H1 (cell line): ENCODE data around the gene LTB. TPM values are rescaled to one million over a fixed set of nuclear protein-coding genes. Genes with fewer than 3 reads are reported as not detected.

Source experiments
- CTCF ChIA-PET: fragments of 300-600 bp; sonication (Branson Sonifier 250); formaldehyde crosslinking; loops from one replicate; lab custom pipeline; 2021; ENCODE audit not compliant: partially characterized antibody; lab: Charles Lee
- POLR2A ChIA-PET: fragments of 300-600 bp; sonication (Branson Sonifier 250); formaldehyde crosslinking; loops from one replicate; lab custom pipeline; 2021; ENCODE audit warnings: inconsistent platforms; ENCODE audit not compliant: partially characterized antibody; lab: Charles Lee
- DNase-seq, 2 experiments: peaks; one replicate each; pipeline versions ENCODE4 v3.0.0 to v3.0.0-alpha.2; 2010 to 2022; ENCODE audit warnings: low spot score in 2 of 2, low read depth in 1 of 2, mixed read lengths in 1 of 2
- FAIRE-seq: peaks from 2 replicates; lab custom pipeline; 2011; peaks lifted over from hg19 to GRCh38; lab: Jason Lieb, UNC
- H2AFZ ChIP-seq: 2 replicates; pipeline ENCODE4 v1.8.1; 2012; ENCODE audit warnings: low read length, inconsistent platforms
- H2AK5ac ChIP-seq: 2 replicates; pipeline ENCODE4 v1.6.1; 2013; ENCODE audit warnings: low read depth, low read length
- H2BK120ac ChIP-seq: replicated peaks from 2 replicates; pipeline ENCODE3; 2013; ENCODE audit warnings: low read depth, low read length, inconsistent platforms
- H2BK12ac ChIP-seq: 2 replicates; pipeline ENCODE4 v1.6.1; 2013; ENCODE audit warnings: low read depth, low read length
- H2BK15ac ChIP-seq: 2 replicates; pipeline ENCODE4 v1.6.1; 2013; ENCODE audit warnings: low read length
- H2BK20ac ChIP-seq: 2 replicates; pipeline ENCODE4 v1.6.1; 2013; ENCODE audit warnings: low read length
- H2BK5ac ChIP-seq: 2 replicates; pipeline ENCODE4 v1.6.1; 2013; ENCODE audit warnings: low read depth, low read length
- H3K14ac ChIP-seq: 2 replicates; pipeline ENCODE4 v1.6.1; 2013; ENCODE audit warnings: inconsistent platforms; ENCODE audit not compliant: insufficient read length
- H3K18ac ChIP-seq: 2 replicates; pipeline ENCODE4 v1.6.1; 2013; ENCODE audit warnings: low read length; ENCODE audit errors: extremely low read depth
- H3K23ac ChIP-seq: 2 replicates; pipeline ENCODE4 v1.6.1; 2013; ENCODE audit warnings: inconsistent platforms; ENCODE audit not compliant: insufficient read length
- H3K23me2 ChIP-seq: 2 replicates; pipeline ENCODE4 v1.6.1; 2013; ENCODE audit warnings: low read depth, low read length
- H3K27ac ChIP-seq: 2 replicates; pipeline ENCODE4 v1.6.1; 2011; ENCODE audit warnings: low read depth, low read length, inconsistent platforms
- H3K27me3 ChIP-seq, 4 experiments: replicated peaks in 1 of 4; 1 replicate in 1 of 4; 2 replicates in 3 of 4; pipeline versions ENCODE4 v1.6.1 to v1.8.1; 2011 to 2013; ENCODE audit warnings: low read length in 3 of 4, mild to moderate bottlenecking in 3 of 4, inconsistent platforms in 2 of 4, mixed read lengths in 2 of 4, moderate library complexity in 1 of 4; ENCODE audit not compliant: control insufficient read depth in 3 of 4, insufficient read depth in 3 of 4; ENCODE audit errors: extremely low read depth in 1 of 4
- H3K36me3 ChIP-seq, 4 experiments: 2 replicates each; pipeline versions ENCODE4 v1.6.1 to v1.8.1; 2011 to 2013; ENCODE audit warnings: mild to moderate bottlenecking in 4 of 4, low read length in 3 of 4, moderate library complexity in 2 of 4, control low read depth in 1 of 4, inconsistent platforms in 1 of 4; ENCODE audit not compliant: insufficient read depth in 4 of 4, control insufficient read depth in 2 of 4
- H3K4ac ChIP-seq: replicated peaks from 2 replicates; pipeline ENCODE3; 2013; ENCODE audit warnings: low read length, low read depth, mixed read lengths, inconsistent platforms; ENCODE audit not compliant: insufficient read length
- H3K4me1 ChIP-seq, 4 experiments: replicated peaks in 1 of 4; 1 replicate in 1 of 4; 2 replicates in 3 of 4; pipeline versions ENCODE4 v1.6.1 to v1.8.1; 2011 to 2013; ENCODE audit warnings: low read length in 3 of 4, inconsistent platforms in 2 of 4, mixed read lengths in 1 of 4; ENCODE audit not compliant: insufficient read depth in 4 of 4, control insufficient read depth in 3 of 4
- H3K4me2 ChIP-seq, 2 experiments: 2 replicates each; pipeline versions ENCODE4 v1.6.1 to v1.8.1; 2011 to 2013; ENCODE audit warnings: low read depth in 2 of 2, low read length in 2 of 2, control low read depth in 1 of 2, inconsistent platforms in 1 of 2, mild to moderate bottlenecking in 1 of 2; ENCODE audit not compliant: insufficient read depth in 1 of 2
- H3K4me3 ChIP-seq, 4 experiments: fragments of 200-600, 300-600 bp in 1 of 4; sonication (generic), shearing (Covaris generic), sonication (Bioruptor Twin) in 1 of 4; 2 replicates each; pipeline versions ENCODE4 v1.5.1 to v1.8.1; 2011 to 2016; ENCODE audit warnings: low read length in 4 of 4, low read depth in 3 of 4, control low read depth in 2 of 4, inconsistent platforms in 2 of 4, mild to moderate bottlenecking in 2 of 4, mixed read lengths in 1 of 4, moderate library complexity in 1 of 4; ENCODE audit not compliant: insufficient read depth in 2 of 4; ENCODE audit errors: extremely low read depth in 1 of 4
- H3K56ac ChIP-seq: replicated peaks from 2 replicates; pipeline ENCODE3; 2013; ENCODE audit warnings: low read depth, mild to moderate bottlenecking, mixed read lengths, low read length, inconsistent platforms; ENCODE audit not compliant: insufficient read length
- H3K79me1 ChIP-seq: 2 replicates; pipeline ENCODE4 v1.6.1; 2013; ENCODE audit warnings: low read depth, low read length, control low read depth
- H3K79me2 ChIP-seq, 2 experiments: 2 replicates each; pipeline versions ENCODE4 v1.6.1 to v1.8.1; 2012 to 2013; ENCODE audit warnings: low read length in 2 of 2, mild to moderate bottlenecking in 2 of 2, inconsistent platforms in 1 of 2; ENCODE audit not compliant: insufficient read depth in 2 of 2, control insufficient read depth in 1 of 2
- H3K9ac ChIP-seq, 4 experiments: replicated peaks in 1 of 4; 1 replicate in 1 of 4; 2 replicates in 3 of 4; pipeline versions ENCODE4 v1.6.1 to v1.8.1; 2011 to 2013; ENCODE audit warnings: low read depth in 3 of 4, low read length in 3 of 4, control low read depth in 2 of 4, mild to moderate bottlenecking in 2 of 4, moderate library complexity in 2 of 4, inconsistent platforms in 1 of 4; ENCODE audit errors: extremely low read depth in 1 of 4
- H3K9me3 ChIP-seq, 2 experiments: 2 replicates each; pipeline versions ENCODE4 v1.6.1 to v1.8.1; 2012 to 2013; ENCODE audit warnings: mild to moderate bottlenecking in 2 of 2, moderate library complexity in 2 of 2, control low read depth in 1 of 2, inconsistent platforms in 1 of 2, low read depth in 1 of 2, low read length in 1 of 2, mixed read lengths in 1 of 2; ENCODE audit not compliant: insufficient read depth in 2 of 2
- H4K20me1 ChIP-seq, 2 experiments: replicated peaks in 1 of 2; 2 replicates each; pipeline versions ENCODE3 to v1.8.1; 2011 to 2013; ENCODE audit warnings: inconsistent platforms in 2 of 2, low read length in 2 of 2, mild to moderate bottlenecking in 1 of 2; ENCODE audit not compliant: insufficient read depth in 2 of 2, control insufficient read depth in 1 of 2
- H4K5ac ChIP-seq: 2 replicates; pipeline ENCODE4 v1.6.1; 2013; ENCODE audit warnings: low read length, low read depth, mixed read lengths, inconsistent platforms; ENCODE audit not compliant: insufficient read length
- H4K8ac ChIP-seq: 2 replicates; pipeline ENCODE4 v1.8.0; 2013; ENCODE audit warnings: mild to moderate bottlenecking, moderate library complexity, low read length, inconsistent platforms; ENCODE audit not compliant: insufficient read depth; ENCODE audit errors: extremely low read depth
- H4K91ac ChIP-seq: replicated peaks from 2 replicates; pipeline ENCODE3; 2013; ENCODE audit warnings: low read length, mixed read lengths, inconsistent platforms; ENCODE audit not compliant: insufficient read length
- ATF2 ChIP-seq: IDR thresholded peaks from 2 replicates; pipeline ENCODE4 v1.6.1; 2012; ENCODE audit warnings: low read length, inconsistent platforms
- GTF2F1 ChIP-seq: IDR thresholded peaks from 2 replicates; pipeline ENCODE4 v1.6.1; 2012; ENCODE audit warnings: low read depth, low read length, improper control_type of control experiment, borderline replicate concordance
- MAFK ChIP-seq: IDR thresholded peaks from 2 replicates; pipeline ENCODE4 v1.6.1; 2012; ENCODE audit warnings: low read depth, mild to moderate bottlenecking, improper control_type of control experiment, low read length
- POLR2AphosphoS5 ChIP-seq: IDR thresholded peaks from 2 replicates; pipeline ENCODE4 v1.6.1; 2011; ENCODE audit warnings: low read depth, low read length
- WGBS, 2 experiments: shearing (Covaris generic) in 1 of 2; methylation state at CpG; one replicate each; pipeline versions ENCODE4 v1.1.6 to v1.1.7; 2013 to 2015; ENCODE audit warnings: low lambda C conversion rate in 2 of 2, mixed read lengths in 2 of 2, inconsistent platforms in 1 of 2, low coverage in 1 of 2, missing lambda C conversion rate in 1 of 2; ENCODE audit not compliant: insufficient replicate concordance in 2 of 2, insufficient coverage in 1 of 2, insufficient read length in 1 of 2; ENCODE audit errors: extremely low coverage in 1 of 2, missing lambda C conversion rate in 1 of 2; 5-methylcytosine and 5-hydroxymethylcytosine counted together
- polyA plus RNA-seq, 7 experiments: library from polyadenylated mRNA; depleted of rRNA in 3 of 7; stranded (reverse) in 5 of 7; unstranded in 2 of 7; fragments of >200 nt in 5 of 7; fragments of 200-250 nt in 2 of 7; gene quantifications; 1 replicate in 5 of 7; 2 replicates in 1 of 7; 4 replicates in 1 of 7; pipeline versions ENCODE4 v1.2.1 to v1.2.3, GENCODE V29; 2011 to 2013; ENCODE audit warnings: missing spikeins in 2 of 7, mixed read lengths in 2 of 7
- total RNA-seq: library from RNA; stranded (reverse); fragmentation: NEBNext Ultra II Directional; extraction: Animal tissue kit (Norgen Biotek cat#: 25700); gene quantifications from 2 replicates; pipeline ENCODE4 v1.2.1, GENCODE V29; 2021

LTB gene
- total and polyA plus RNA-seq, 2 of the 8 experiments (the other 6 are each of a cell fraction or from before 2014, with no cell fraction given), result 0.43 to 0.47 TPM

GRCh38 chr6:31559958-31560696 lies 22.1 kb downstream of the LTB start:
- WGBS, 2 experiments, result 88% methylated on average over 7 of the region's 7 CpGs; no CpG with 5 or more reads in 1 of the 2 experiments
- no peak for DNase-seq
- POLR2A ChIA-PET, result interaction anchor here (1.1 to 10.9 kb wide), 4 partner anchors 11 to 21 kb away, joined by 3 to 110 read pairs (median 6); partner anchors contain the start of genes DDX39B, LTB and TNF

More at GRCh38 chr6:31559958-31560696, 22.1 kb downstream of the LTB start:
- Histone ChIP-seq H4K8ac (peak overlapping the region; percentile 48; the same call in 1 of the 2 replicates), H3K4me2 (no peak overlapping the region), H2BK12ac (no peak overlapping the region), H2BK5ac (peak overlapping the region; percentile 60; the same call in 1 of the 2 replicates), H3K36me3 (peaks cover 2 to 15% (median 5%) of the 10 kb centered on the region in 4 experiments; a peak in 5 of 8 replicates), H2AFZ (no peak overlapping the region), H3K4me1 (no peaks in the 10 kb centered on the region), H3K23me2 (no peaks in the 10 kb centered on the region), H3K9ac (no peak overlapping the region), H2BK20ac (no peak overlapping the region), H4K5ac (no peak overlapping the region), H3K56ac (no peak overlapping the region), H4K20me1 (no peaks in the 10 kb centered on the region), H2BK120ac (no peak overlapping the region), H3K18ac (no peak overlapping the region), H2BK15ac (no peak overlapping the region), H3K23ac (no peak overlapping the region), H3K79me1 (no peaks in the 10 kb centered on the region), H2AK5ac (no peak overlapping the region), H3K79me2 (no peaks in the 10 kb centered on the region), H3K9me3 (no peaks in the 10 kb centered on the region), H3K27ac (no peak overlapping the region), H3K4ac (no peak overlapping the region), H3K27me3 (no peaks in the 10 kb centered on the region), H3K4me3 (no peak overlapping the region), H3K14ac (no peak overlapping the region), H4K91ac (no peak overlapping the region)
- CTCF ChIA-PET, result interaction anchor here (1.6 to 24.7 kb wide), 4 partner anchors 14 to 41 kb away, joined by 5 to 613 read pairs (median 6); partner anchors contain the start of genes ATP6V1G2, LST1 and NCR3
- no peak for TF ChIP-seq GTF2F1
- no peak for TF ChIP-seq MAFK
- no peak for TF ChIP-seq POLR2AphosphoS5
- TF ChIP-seq ATF2, result no peak
- no peak for FAIRE-seq
